SK-N-MC (cell line): ENCODE data around the gene TMEM50B.

Experiments
- DNase-seq: peaks from one replicate; pipeline ENCODE4 v3.0.0-alpha.2; 2011; ENCODE audit warnings: low read depth, low spot score
- H3K27ac ChIP-seq: fragments of 200-600 bp; sonication (generic); 2 replicates; pipeline ENCODE4 v1.5.1; 2016; ENCODE audit warnings: mixed run types
- H3K36me3 ChIP-seq: fragments of 200-600 bp; sonication (generic); 2 replicates; pipeline ENCODE4 v1.6.1; 2017; ENCODE audit warnings: antibody characterized with exemption, low read length, mixed read lengths; ENCODE audit not compliant: insufficient read depth
- H3K4me3 ChIP-seq: fragments of 200-600 bp; sonication (generic); 2 replicates; pipeline ENCODE4 v1.5.1; 2016
- H3K9ac ChIP-seq: fragments of 200-600 bp; sonication (generic); 2 replicates; pipeline ENCODE4 v1.8.0; 2017; ENCODE audit warnings: mixed run types, mixed read lengths; ENCODE audit not compliant: insufficient read length
- H3K9me3 ChIP-seq: fragments of 200-600 bp; sonication (generic); 2 replicates; pipeline ENCODE4 v1.6.1; 2017; ENCODE audit warnings: low read depth, mild to moderate bottlenecking, antibody characterized with exemption, low read length, moderate library complexity, mixed read lengths
- EZH2 ChIP-seq: fragments of 200-600 bp; sonication (generic); IDR thresholded peaks from one replicate; pipeline ENCODE4 v1.6.1; 2017; ENCODE audit warnings: antibody characterized with exemption
- FOXP2 ChIP-seq: optimal IDR thresholded peaks from 2 replicates; pipeline ENCODE3; 2011; ENCODE audit warnings: mild to moderate bottlenecking, moderate library complexity; ENCODE audit not compliant: insufficient read depth; ENCODE audit errors: extremely low read length, control extremely low read depth
- POLR2AphosphoS5 ChIP-seq: IDR thresholded peaks from 2 replicates; pipeline ENCODE4 v1.6.1; 2012; ENCODE audit warnings: mild to moderate bottlenecking, low read depth, low read length, borderline replicate concordance

The TMEM50B gene

DNA sequence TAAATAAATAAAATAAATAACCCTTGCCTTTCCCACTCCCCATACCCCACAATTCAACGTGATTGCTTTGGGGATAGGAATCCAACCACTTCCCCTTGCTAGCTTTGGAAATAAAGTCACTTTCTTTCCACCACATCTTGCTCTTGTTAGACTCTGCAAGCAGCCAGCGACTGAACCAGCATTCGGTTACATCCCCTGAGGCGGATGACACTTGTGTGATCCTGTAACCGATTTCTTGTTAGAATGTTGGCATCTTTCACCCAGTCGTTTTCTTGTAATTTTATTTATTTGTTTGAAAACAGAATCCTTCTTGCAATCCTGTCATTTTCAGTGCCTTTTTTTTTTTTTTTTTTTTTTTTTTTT lies 78.2 kb downstream of the TMEM50B start:
- H3K9me3 ChIP-seq: no peaks in the 10 kb centered on the region
- H3K36me3 ChIP-seq: 0 out of 2 replicates have a peak, but pooled peaks cover 4% of the 10 kb centered on the region
- no peak for DNase-seq
- TF ChIP-seq EZH2 (no peak), FOXP2 (no peak), POLR2AphosphoS5 (no peak)
- no peak overlapping the region for H3K4me3 ChIP-seq
- H3K27ac ChIP-seq: peak overlapping the region; percentile 42; the same call in 1 of the 2 replicates
- H3K9ac ChIP-seq: no peak overlapping the region
